ENCODE measurements around the gene ARHGAP24.

GRCh38 chr4:85452058-85452731 is 22.8 kb upstream of the ARHGAP24 start:
- TF ChIP-seq, protein P1, sequence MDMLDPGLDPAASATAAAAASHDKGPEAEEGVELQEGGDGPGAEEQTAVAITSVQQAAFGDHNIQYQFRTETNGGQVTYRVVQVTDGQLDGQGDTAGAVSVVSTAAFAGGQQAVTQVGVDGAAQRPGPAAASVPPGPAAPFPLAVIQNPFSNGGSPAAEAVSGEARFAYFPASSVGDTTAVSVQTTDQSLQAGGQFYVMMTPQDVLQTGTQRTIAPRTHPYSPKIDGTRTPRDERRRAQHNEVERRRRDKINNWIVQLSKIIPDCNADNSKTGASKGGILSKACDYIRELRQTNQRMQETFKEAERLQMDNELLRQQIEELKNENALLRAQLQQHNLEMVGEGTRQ (IDR thresholded peaks at IDR 0.05; ENCODE audit: borderline replicate concordance, low read depth, low read length): no peak
- TF ChIP-seq, protein P2, sequence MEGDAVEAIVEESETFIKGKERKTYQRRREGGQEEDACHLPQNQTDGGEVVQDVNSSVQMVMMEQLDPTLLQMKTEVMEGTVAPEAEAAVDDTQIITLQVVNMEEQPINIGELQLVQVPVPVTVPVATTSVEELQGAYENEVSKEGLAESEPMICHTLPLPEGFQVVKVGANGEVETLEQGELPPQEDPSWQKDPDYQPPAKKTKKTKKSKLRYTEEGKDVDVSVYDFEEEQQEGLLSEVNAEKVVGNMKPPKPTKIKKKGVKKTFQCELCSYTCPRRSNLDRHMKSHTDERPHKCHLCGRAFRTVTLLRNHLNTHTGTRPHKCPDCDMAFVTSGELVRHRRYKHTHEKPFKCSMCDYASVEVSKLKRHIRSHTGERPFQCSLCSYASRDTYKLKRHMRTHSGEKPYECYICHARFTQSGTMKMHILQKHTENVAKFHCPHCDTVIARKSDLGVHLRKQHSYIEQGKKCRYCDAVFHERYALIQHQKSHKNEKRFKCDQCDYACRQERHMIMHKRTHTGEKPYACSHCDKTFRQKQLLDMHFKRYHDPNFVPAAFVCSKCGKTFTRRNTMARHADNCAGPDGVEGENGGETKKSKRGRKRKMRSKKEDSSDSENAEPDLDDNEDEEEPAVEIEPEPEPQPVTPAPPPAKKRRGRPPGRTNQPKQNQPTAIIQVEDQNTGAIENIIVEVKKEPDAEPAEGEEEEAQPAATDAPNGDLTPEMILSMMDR (IDR thresholded peaks at IDR 0.05): no peak
- TF ChIP-seq JUND (IDR thresholded peaks at IDR 0.05): no peak
- TF ChIP-seq YY1 (IDR thresholded peaks at IDR 0.05; ENCODE audit: low read depth): no peak
- TF ChIP-seq, protein P3, sequence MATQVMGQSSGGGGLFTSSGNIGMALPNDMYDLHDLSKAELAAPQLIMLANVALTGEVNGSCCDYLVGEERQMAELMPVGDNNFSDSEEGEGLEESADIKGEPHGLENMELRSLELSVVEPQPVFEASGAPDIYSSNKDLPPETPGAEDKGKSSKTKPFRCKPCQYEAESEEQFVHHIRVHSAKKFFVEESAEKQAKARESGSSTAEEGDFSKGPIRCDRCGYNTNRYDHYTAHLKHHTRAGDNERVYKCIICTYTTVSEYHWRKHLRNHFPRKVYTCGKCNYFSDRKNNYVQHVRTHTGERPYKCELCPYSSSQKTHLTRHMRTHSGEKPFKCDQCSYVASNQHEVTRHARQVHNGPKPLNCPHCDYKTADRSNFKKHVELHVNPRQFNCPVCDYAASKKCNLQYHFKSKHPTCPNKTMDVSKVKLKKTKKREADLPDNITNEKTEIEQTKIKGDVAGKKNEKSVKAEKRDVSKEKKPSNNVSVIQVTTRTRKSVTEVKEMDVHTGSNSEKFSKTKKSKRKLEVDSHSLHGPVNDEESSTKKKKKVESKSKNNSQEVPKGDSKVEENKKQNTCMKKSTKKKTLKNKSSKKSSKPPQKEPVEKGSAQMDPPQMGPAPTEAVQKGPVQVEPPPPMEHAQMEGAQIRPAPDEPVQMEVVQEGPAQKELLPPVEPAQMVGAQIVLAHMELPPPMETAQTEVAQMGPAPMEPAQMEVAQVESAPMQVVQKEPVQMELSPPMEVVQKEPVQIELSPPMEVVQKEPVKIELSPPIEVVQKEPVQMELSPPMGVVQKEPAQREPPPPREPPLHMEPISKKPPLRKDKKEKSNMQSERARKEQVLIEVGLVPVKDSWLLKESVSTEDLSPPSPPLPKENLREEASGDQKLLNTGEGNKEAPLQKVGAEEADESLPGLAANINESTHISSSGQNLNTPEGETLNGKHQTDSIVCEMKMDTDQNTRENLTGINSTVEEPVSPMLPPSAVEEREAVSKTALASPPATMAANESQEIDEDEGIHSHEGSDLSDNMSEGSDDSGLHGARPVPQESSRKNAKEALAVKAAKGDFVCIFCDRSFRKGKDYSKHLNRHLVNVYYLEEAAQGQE (IDR thresholded peaks at IDR 0.05; ENCODE audit: low read depth, low read length): no peak
- no peak for TF ChIP-seq RCOR1 (IDR thresholded peaks at IDR 0.05; ENCODE audit: low read length)
- TF ChIP-seq NFIC (IDR thresholded peaks at IDR 0.05; ENCODE audit: borderline replicate concordance): no peak
- TF ChIP-seq RAD21 (IDR thresholded peaks at IDR 0.05; ENCODE audit: low read length): no peak
- TF ChIP-seq, protein P4, sequence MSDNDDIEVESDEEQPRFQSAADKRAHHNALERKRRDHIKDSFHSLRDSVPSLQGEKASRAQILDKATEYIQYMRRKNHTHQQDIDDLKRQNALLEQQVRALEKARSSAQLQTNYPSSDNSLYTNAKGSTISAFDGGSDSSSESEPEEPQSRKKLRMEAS (IDR thresholded peaks at IDR 0.05; ENCODE audit: low read depth): no peak
- TF ChIP-seq SIN3A (IDR thresholded peaks at IDR 0.05; ENCODE audit: borderline replicate concordance, low read depth, low read length): no peak
- no peak; the same call in none of the 2 replicates for TF ChIP-seq GATA2 (CRISPR knock-in tag; IDR thresholded peaks at IDR 0.05)
- TF ChIP-seq GABPA (IDR thresholded peaks at IDR 0.05; ENCODE audit: low read depth): no peak

All from SK-N-SH (cell line).